ENCODE data around the gene PIH1D1. TPM values are rescaled to one million over a fixed set of nuclear protein-coding genes. Genes with fewer than 3 reads are reported as not detected.

PIH1D1 gene
- total RNA-seq, 2 donors from 2014 or later, result 128 to 133 TPM

DNA sequence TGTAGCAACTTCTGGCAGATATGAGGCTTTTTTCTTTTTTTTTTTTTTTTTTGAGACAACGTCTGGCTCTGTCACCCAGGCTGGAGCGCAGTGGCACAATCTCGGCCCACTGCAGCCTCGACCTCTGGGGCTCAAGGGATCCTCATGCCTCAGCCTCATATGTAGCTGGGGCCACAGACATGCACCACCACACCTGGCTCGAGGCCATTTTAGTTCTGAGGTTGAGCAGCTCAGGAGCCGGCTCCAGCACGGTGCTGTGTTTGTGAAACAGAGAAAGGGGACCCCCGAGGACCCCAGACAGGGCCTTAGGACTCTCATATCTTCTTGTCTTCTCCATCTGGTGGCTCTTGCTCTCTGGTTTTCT is 19.0 kb upstream of the PIH1D1 start:
- H3K4me1 ChIP-seq (ENCODE audit: control insufficient read depth, insufficient read depth, low read length), result no peaks in the 10 kb centered on the region
- no peak overlapping the region for H3K4me3 Mint-ChIP-seq
- H3K36me3 ChIP-seq (ENCODE audit: control insufficient read depth, insufficient read depth, low read length), result peaks cover 24% of the 10 kb centered on the region
- H3K36me3 Mint-ChIP-seq (ENCODE audit: low read depth), result peaks cover 21% of the 10 kb centered on the region
- no peak overlapping the region for H3K27ac Mint-ChIP-seq
- H3K27ac ChIP-seq (ENCODE audit: low read depth, low read length), result no peak overlapping the region
- no peak for DNase-seq
- no peak overlapping the region for H3K4me3 ChIP-seq (ENCODE audit: low read length)
- H3K4me1 Mint-ChIP-seq, result no peaks in the 10 kb centered on the region
- 91 to 96% methylated on average over 5 to 8 of the region's 8 CpGs for WGBS, 2 experiments (ENCODE audit: insufficient coverage in 1 of 2, insufficient read length in 1 of 2)
- H3K9me3 ChIP-seq (ENCODE audit: control insufficient read depth, low read length), result no peaks in the 10 kb centered on the region
- H3K9ac ChIP-seq (ENCODE audit: extremely low read depth, low read length, poor library complexity, severe bottlenecking), result no peak overlapping the region
- H3K9me3 Mint-ChIP-seq, result no peaks in the 10 kb centered on the region
- peaks cover 11% of the 10 kb centered on the region for H3K27me3 ChIP-seq (ENCODE audit: control insufficient read depth, insufficient read depth, low read length, poor library complexity, severe bottlenecking)
- H3K27me3 Mint-ChIP-seq (ENCODE audit: insufficient read depth), result peaks cover 12% of the 10 kb centered on the region
- TF ChIP-seq, protein P1, sequence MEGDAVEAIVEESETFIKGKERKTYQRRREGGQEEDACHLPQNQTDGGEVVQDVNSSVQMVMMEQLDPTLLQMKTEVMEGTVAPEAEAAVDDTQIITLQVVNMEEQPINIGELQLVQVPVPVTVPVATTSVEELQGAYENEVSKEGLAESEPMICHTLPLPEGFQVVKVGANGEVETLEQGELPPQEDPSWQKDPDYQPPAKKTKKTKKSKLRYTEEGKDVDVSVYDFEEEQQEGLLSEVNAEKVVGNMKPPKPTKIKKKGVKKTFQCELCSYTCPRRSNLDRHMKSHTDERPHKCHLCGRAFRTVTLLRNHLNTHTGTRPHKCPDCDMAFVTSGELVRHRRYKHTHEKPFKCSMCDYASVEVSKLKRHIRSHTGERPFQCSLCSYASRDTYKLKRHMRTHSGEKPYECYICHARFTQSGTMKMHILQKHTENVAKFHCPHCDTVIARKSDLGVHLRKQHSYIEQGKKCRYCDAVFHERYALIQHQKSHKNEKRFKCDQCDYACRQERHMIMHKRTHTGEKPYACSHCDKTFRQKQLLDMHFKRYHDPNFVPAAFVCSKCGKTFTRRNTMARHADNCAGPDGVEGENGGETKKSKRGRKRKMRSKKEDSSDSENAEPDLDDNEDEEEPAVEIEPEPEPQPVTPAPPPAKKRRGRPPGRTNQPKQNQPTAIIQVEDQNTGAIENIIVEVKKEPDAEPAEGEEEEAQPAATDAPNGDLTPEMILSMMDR (conservative IDR thresholded peaks at IDR 0.05), result no peak

DNA sequence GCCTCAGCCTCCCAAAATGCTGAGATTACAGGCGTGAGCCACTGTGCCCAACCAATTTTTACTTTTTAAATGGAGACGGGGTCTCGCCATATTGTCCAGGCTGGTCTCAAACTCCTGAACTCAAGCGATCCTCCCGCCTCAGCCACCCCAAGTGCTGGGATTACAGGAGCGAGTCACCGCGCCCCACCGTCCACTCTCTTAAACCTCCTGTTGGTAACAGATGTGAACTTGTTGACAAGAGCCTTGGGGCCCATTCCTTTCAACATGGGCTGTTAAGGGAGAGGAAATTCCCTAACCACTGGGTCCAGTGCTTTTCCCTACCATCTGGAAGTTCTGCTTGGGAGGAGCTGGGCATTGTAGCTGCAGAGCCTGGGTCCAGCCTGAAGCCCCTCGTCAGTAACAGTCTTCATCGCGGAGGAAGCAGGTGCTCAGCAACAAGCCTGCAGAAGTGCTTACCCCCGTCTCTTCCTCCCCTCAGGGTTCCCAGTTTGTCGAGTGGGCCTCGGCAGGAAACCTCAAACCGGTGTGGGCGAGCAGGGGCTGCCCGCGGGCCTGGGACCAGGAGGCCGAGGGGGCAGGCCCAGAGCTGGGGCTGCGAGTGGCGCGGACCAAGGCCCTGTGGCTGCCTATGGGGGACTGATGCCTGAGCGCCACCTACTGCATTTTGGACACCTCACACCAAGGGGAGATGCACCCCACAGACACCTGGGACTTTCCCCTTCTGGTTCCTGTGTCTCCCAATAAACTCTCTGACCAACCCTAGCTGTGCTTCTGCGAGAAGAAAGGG is 18.4 kb upstream of the PIH1D1 start:
- Histone ChIP-seq H3K4me3 (ENCODE audit: low read length) (no peak overlapping the region), H3K27ac (ENCODE audit: low read depth, low read length) (no peak overlapping the region), H3K9ac (ENCODE audit: extremely low read depth, low read length, poor library complexity, severe bottlenecking) (no peak overlapping the region), H3K27me3 (ENCODE audit: control insufficient read depth, insufficient read depth, low read length, poor library complexity, severe bottlenecking) (peaks cover 6% of the 10 kb centered on the region), H3K36me3 (ENCODE audit: control insufficient read depth, insufficient read depth, low read length) (peaks cover 30% of the 10 kb centered on the region), H3K9me3 (ENCODE audit: control insufficient read depth, low read length) (no peaks in the 10 kb centered on the region), H3K4me1 (ENCODE audit: control insufficient read depth, insufficient read depth, low read length) (no peaks in the 10 kb centered on the region)
- Mint-ChIP-seq H3K9me3 (no peaks in the 10 kb centered on the region), H3K4me3 (no peak overlapping the region), H3K27me3 (ENCODE audit: insufficient read depth) (peaks cover 6% of the 10 kb centered on the region), H3K27ac (no peak overlapping the region), H3K36me3 (ENCODE audit: low read depth) (peaks cover 21% of the 10 kb centered on the region), H3K4me1 (no peaks in the 10 kb centered on the region)
- no peak for DNase-seq
- 95 to 96% methylated on average over 15 to 25 of the region's 25 CpGs for WGBS, 2 experiments (ENCODE audit: insufficient coverage in 1 of 2, insufficient read length in 1 of 2)
- TF ChIP-seq, protein P1 (conservative IDR thresholded peaks at IDR 0.05), result peak; percentile 34

DNA sequence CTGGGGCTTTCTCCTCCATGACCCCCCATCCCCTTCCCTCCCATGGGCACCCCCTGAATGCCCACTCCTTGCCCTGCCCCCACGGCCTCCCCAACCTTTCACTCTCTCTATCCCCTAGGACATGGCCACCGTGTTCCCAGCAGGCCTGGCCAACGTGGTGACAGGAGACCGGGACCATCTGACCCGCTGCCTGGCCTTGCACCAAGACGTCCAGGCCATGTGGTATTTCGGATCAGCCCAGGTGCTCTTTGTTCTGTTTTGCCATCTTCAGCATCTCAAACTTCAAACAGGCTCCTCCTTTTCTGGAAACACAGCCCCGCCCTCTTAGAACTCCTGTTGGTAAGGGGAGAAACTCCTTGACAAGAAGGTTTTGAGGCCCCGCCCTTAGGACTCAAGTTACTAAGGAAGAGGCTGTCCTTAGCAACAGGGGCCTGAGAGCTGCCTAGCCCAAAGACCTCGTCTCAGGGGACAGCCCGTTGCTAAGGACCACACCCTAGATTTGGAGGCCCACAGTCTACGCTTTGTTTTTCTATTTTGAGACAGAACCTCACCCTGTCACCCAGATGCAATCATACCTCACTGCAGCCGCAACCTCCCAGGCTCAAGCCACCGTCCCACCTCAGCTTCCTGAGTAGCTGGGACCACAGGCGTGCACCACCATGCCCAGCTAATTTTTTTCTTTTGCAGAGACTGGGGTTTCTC is 17.3 kb upstream of the PIH1D1 start:
- H3K4me3 Mint-ChIP-seq, result no peak overlapping the region
- peaks cover 27% of the 10 kb centered on the region for H3K36me3 Mint-ChIP-seq (ENCODE audit: low read depth)
- 85 to 90% methylated on average over 9 to 15 of the region's 15 CpGs for WGBS, 2 experiments (ENCODE audit: insufficient coverage in 1 of 2, insufficient read length in 1 of 2)
- no peaks in the 10 kb centered on the region for H3K27me3 Mint-ChIP-seq (ENCODE audit: insufficient read depth)
- Histone ChIP-seq H3K36me3 (ENCODE audit: control insufficient read depth, insufficient read depth, low read length) (peaks cover 33% of the 10 kb centered on the region), H3K27ac (ENCODE audit: low read depth, low read length) (no peak overlapping the region), H3K4me1 (ENCODE audit: control insufficient read depth, insufficient read depth, low read length) (no peaks in the 10 kb centered on the region), H3K4me3 (ENCODE audit: low read length) (no peak overlapping the region), H3K9me3 (ENCODE audit: control insufficient read depth, low read length) (no peaks in the 10 kb centered on the region), H3K9ac (ENCODE audit: extremely low read depth, low read length, poor library complexity, severe bottlenecking) (no peak overlapping the region), H3K27me3 (ENCODE audit: control insufficient read depth, insufficient read depth, low read length, poor library complexity, severe bottlenecking) (no peaks in the 10 kb centered on the region)
- peak overlapping the region; percentile 49 for H3K27ac Mint-ChIP-seq
- peak; percentile 93 for DNase-seq
- TF ChIP-seq, protein P1 (conservative IDR thresholded peaks at IDR 0.05), result no peak
- H3K9me3 Mint-ChIP-seq, result no peaks in the 10 kb centered on the region
- H3K4me1 Mint-ChIP-seq, result no peaks in the 10 kb centered on the region

All from endodermal cell (in vitro differentiated cells).